ENCODE measurements around the gene HSPA4L. TPM values are rescaled to one million over a fixed set of nuclear protein-coding genes. Genes with fewer than 3 reads are reported as not detected.

HSPA4L gene
- total and polyA plus RNA-seq, 2 of the 4 experiments (the other 2 are of a cell fraction) = 0.84 to 2.3 TPM

- Histone ChIP-seq H3K27ac (ENCODE audit: insufficient read depth, low read length) (no peak overlapping the region), H2AK9ac (replicated peaks; ENCODE audit: low read depth, low read length, poor library complexity) (no peak overlapping the region), H2BK20ac (ENCODE audit: low read depth, low read length) (no peak overlapping the region), H2BK15ac (ENCODE audit: low read depth, low read length) (no peak overlapping the region), H4K8ac (ENCODE audit: low read depth in 2 of 2, low read length in 2 of 2) (no peak overlapping the region), H2BK120ac (ENCODE audit: low read depth, low read length) (no peak overlapping the region), H3K9me3 (ENCODE audit: control insufficient read depth, insufficient read depth, low read length) (peaks cover 5% of the 10 kb centered on the region; the same call in 1 of the 2 replicates), H3K4me2 (ENCODE audit: low read depth, low read length) (no peak overlapping the region), H3K27me3 (ENCODE audit: control insufficient read depth, insufficient read depth, low read length) (peaks cover 4% of the 10 kb centered on the region), H4K5ac (ENCODE audit: low read depth, low read length) (no peak overlapping the region), H4K91ac (ENCODE audit: insufficient read depth, low read depth, low read length) (no peak overlapping the region), H2BK5ac (ENCODE audit: low read depth, low read length, poor library complexity, severe bottlenecking) (no peak overlapping the region), H3K4ac (ENCODE audit: low read depth, low read length) (no peak overlapping the region), H2AK5ac (ENCODE audit: low read depth, low read length) (no peak overlapping the region), H3K4me3 (ENCODE audit: insufficient read depth, low read depth, low read length) (no peak overlapping the region), H2AFZ (replicated peaks; ENCODE audit: low read length, poor library complexity) (no peak overlapping the region), H3K56ac (ENCODE audit: extremely low read depth, insufficient read depth, low read length) (no peak overlapping the region), H3K4me1 (ENCODE audit: control insufficient read depth, insufficient read depth, low read length) (no peaks in the 10 kb centered on the region; the same call in 1 of the 2 replicates), H3K9me1 (ENCODE audit: insufficient read depth, low read length) (no peaks in the 10 kb centered on the region), H3K36me3 (ENCODE audit: control insufficient read depth, insufficient read depth, low read length) (no peaks in the 10 kb centered on the region), H4K20me1 (ENCODE audit: insufficient read depth, low read length) (no peaks in the 10 kb centered on the region), H3K14ac (replicated peaks; ENCODE audit: low read depth, low read length) (no peak overlapping the region), H3K9ac (ENCODE audit: low read depth, low read length) (no peak overlapping the region), H3K18ac (ENCODE audit: low read depth, low read length) (no peak overlapping the region), H3K23ac (ENCODE audit: low read depth, low read length) (no peak overlapping the region), H3K79me1 (ENCODE audit: low read depth in 1 of 2, low read length in 2 of 2) (no peaks in the 10 kb centered on the region)
- POLR2A ChIA-PET (ENCODE audit: unreplicated experiment) = no interaction called here
- CTCF ChIA-PET = no interaction called here
- no TSS peak for BruUV-seq (replicated peaks)
- dilution Hi-C loops (cut with HindIII; ENCODE audit: low sequenced_read_pairs, unreplicated experiment) = no loop called here
- no peak for DNase-seq
- ATAC-seq (ENCODE audit: low read depth) = no peak
- no CpG with 5 or more reads among the region's 4 CpGs for WGBS, 2 experiments (ENCODE audit: extremely low coverage in 2 of 2, insufficient read length in 1 of 2)
- in situ Hi-C loops (cut with MboI; ENCODE audit: low sequenced_read_pairs) = no loop called here
- TF ChIP-seq MXI1 (IDR thresholded peaks at IDR 0.05; ENCODE audit: borderline replicate concordance, low read depth, low read length) (no peak), SMC3 (IDR thresholded peaks at IDR 0.05; ENCODE audit: low read depth, low read length) (no peak), RFX5 (IDR thresholded peaks at IDR 0.05; ENCODE audit: low read depth, low read length) (no peak), MAZ (IDR thresholded peaks at IDR 0.05; ENCODE audit: borderline replicate concordance, low read depth, low read length) (no peak)
- intact Hi-C loops (cut with micrococcal nuclease) = no loop called here
Measured at GRCh38 chr4:127737295-127737694, 44.8 kb upstream of the HSPA4L start.
